Heart left ventricle (tissue), 16 donors: ENCODE data around the gene C20orf202. TPM values are rescaled to one million over a fixed set of nuclear protein-coding genes. Genes with fewer than 3 reads are reported as not detected.

Source experiments
- ATAC-seq, 4 donors: fragments of 200-7000 bp; cut with Tn5 transposase; one replicate each; pipeline ENCODE4 v1.9.1; 2020 to 2022; ENCODE audit warnings: moderate library complexity in 4 of 4, mild to moderate bottlenecking in 3 of 4, moderate number of reproducible peaks in 1 of 4
- DNase-seq, 5 donors: peaks; one replicate each; pipeline ENCODE4 v3.0.0-alpha.2; 2020
- H3K27ac ChIP-seq, 12 donors: fragments of 200-600 bp; sonication (generic) in 4 of 12; one replicate each; pipeline versions ENCODE4 v1.5.0 to v1.8.0; 2016 to 2022; ENCODE audit warnings: mild to moderate bottlenecking in 2 of 12
- H3K27me3 ChIP-seq, 9 donors: fragments of 200-600 bp; sonication (generic) in 2 of 9; one replicate each; pipeline versions ENCODE4 v1.5.1 to v1.8.0; 2016 to 2022; ENCODE audit warnings: mild to moderate bottlenecking in 3 of 9
- H3K36me3 ChIP-seq, 9 donors: fragments of 200-600 bp; sonication (generic) in 2 of 9; one replicate each; pipeline versions ENCODE4 v1.5.0 to v1.8.0; 2018 to 2022; ENCODE audit warnings: mild to moderate bottlenecking in 2 of 9
- H3K4me1 ChIP-seq, 12 donors: fragments of 200-600 bp; sonication (generic) in 4 of 12; one replicate each; pipeline versions ENCODE4 v1.5.0 to v1.8.0; 2016 to 2022; ENCODE audit warnings: mild to moderate bottlenecking in 3 of 12
- H3K4me3 ChIP-seq, 12 donors: fragments of 200-600 bp; sonication (generic) in 4 of 12; one replicate each; pipeline versions ENCODE4 v1.5.0 to v1.8.0; 2017 to 2022; ENCODE audit warnings: mild to moderate bottlenecking in 9 of 12, moderate library complexity in 4 of 12
- H3K9me3 ChIP-seq, 12 donors: fragments of 200-600 bp; sonication (generic) in 4 of 12; one replicate each; pipeline versions ENCODE4 v1.5.0 to v1.8.0; 2016 to 2022; ENCODE audit warnings: mild to moderate bottlenecking in 1 of 12
- CTCF ChIP-seq, 12 donors: fragments of 200-600 bp; sonication (generic) in 4 of 12; IDR thresholded peaks; one replicate each; pipeline versions ENCODE4 v1.5.0 to v1.8.0; 2018 to 2022; ENCODE audit warnings: antibody characterized with exemption in 12 of 12, mild to moderate bottlenecking in 5 of 12
- POLR2A ChIP-seq, 2 donors: fragments of 450-650 bp; IDR thresholded peaks; one replicate each; pipeline ENCODE4 v1.6.1; 2017; ENCODE audit warnings: antibody characterized with exemption in 2 of 2, mild to moderate bottlenecking in 2 of 2, moderate library complexity in 2 of 2
- WGBS, 4 donors: extraction: QIAGEN DNeasy Blood & Tissue Kit in 2 of 4; methylation state at CpG; one replicate each; pipeline versions ENCODE4 v1.1.5 to v1.1.7; 2013 to 2018; 5-methylcytosine and 5-hydroxymethylcytosine counted together
- intact Hi-C, 10 donors: fragments of 100-400 bp; cut with DNase I; formaldehyde crosslinking; loops; one replicate each; pipeline versions ENCODE4 v1.11.1 to v1.14.2; 2022
- polyA plus RNA-seq, 2 donors: library from polyadenylated mRNA; stranded (reverse); fragments of 200-250 nt; gene quantifications; one replicate each; pipeline ENCODE4 v1.2.3, GENCODE V29; 2013
- total RNA-seq, 9 donors: library from RNA; depleted of rRNA in 2 of 9; stranded (reverse); fragments of >200 nt in 2 of 9; fragmentation: NEBNext Ultra II Directional in 3 of 9; extraction: Animal tissue kit (Norgen Biotek cat#: 25700) in 3 of 9; gene quantifications; one replicate each; pipeline versions ENCODE4 v1.1.0 to v1.2.4, GENCODE V29; 2016 to 2023
- donor health status: ischemic (EF 13 %, LVEDD 7.1; RV severe dilation, severe dysfunction).
- donor health status: healthy with polysubstance abuse.
- donor health status: DM: no; HTN: yes; CAD: no.
- donor health status: DM: no; HTN: no; CAD: no.
- donor health status: ischemic (EF 25% LVEDD 6.9; RV normal size, moderate dysfunction).
- donor health status: ischemic (EF 25% LVEDD 5.7; RV mildly dilated, moderate dysfunction).
- donor health status: healthy.
- donor health status: DM: yes; HTN: yes; CAD: no.
- donor health status: ischemic (EF 35%, LVEDD 5.7; RV mildly dilated, moderate dysfunction).
- donor health status: nonischemic (EF 11% LVEDD 7.7; RV severe dilation, severe dysfunction).
- donor health status: DM: yes; HTN: yes; CAD: no.
- donor health status: PGD.
- donor health status: ischemic (EF 29% LVEDD 5.4; RV normal size, mild dysfunction).
- donor health status: nonischemic (EF 23%, LVEDD 6.1; RV moderate dilation, normal function).

The C20orf202 gene
- total and polyA plus RNA-seq, 11 donors = 0.21 to 0.47 (median 0.32) TPM; not detected in 1

- ATAC-seq (peak in 3 of 4 donors; percentile 6 to 36 (median 31)), DNase-seq (no peak)
- intact Hi-C loops = loop anchor here in 3 of 10 donors (10.0 kb wide), 2 partner anchors 221 to 371 kb away; no protein-coding TSS in a partner anchor
- peaks cover 0 to 38% (median 9%) of the 10 kb centered on the region in 9 donors for H3K27me3 ChIP-seq
- WGBS, 4 donors = 0 to 1% (median 0%) methylated on average over 25 to 54 of the region's 54 CpGs
- H3K36me3 ChIP-seq = peaks cover 0 to 3% (median 0%) of the 10 kb centered on the region in 9 donors
- no peaks in the 10 kb centered on the region for H3K9me3 ChIP-seq
- H3K4me3 ChIP-seq = peak overlapping the region; percentile 42 to 69 (median 58)
- peaks cover 0 to 31% (median 7%) of the 10 kb centered on the region in 12 donors for H3K4me1 ChIP-seq
- peak overlapping the region in 6 of 12 donors; percentile 46 to 66 (median 46) for H3K27ac ChIP-seq
- TF ChIP-seq CTCF (IDR thresholded peaks at IDR 0.05) (no peak), POLR2A (IDR thresholded peaks at IDR 0.05) (no peak)
Observed at GRCh38 chr20:1185316-1185741, 17.9 kb upstream of the C20orf202 start.

GRCh38 chr20:1185790-1186334, 17.4 kb upstream of the C20orf202 start:
- peak overlapping the region in 5 of 12 donors; percentile 46 to 66 (median 47) for H3K27ac ChIP-seq
- no peaks in the 10 kb centered on the region for H3K9me3 ChIP-seq
- H3K4me3 ChIP-seq = peak overlapping the region; percentile 42 to 69 (median 58)
- ATAC-seq = peak in 3 of 4 donors; percentile 54 to 72 (median 61)
- H3K36me3 ChIP-seq = peaks cover 0 to 1% (median 0%) of the 10 kb centered on the region in 9 donors
- H3K4me1 ChIP-seq = peaks cover 0 to 35% (median 8%) of the 10 kb centered on the region in 12 donors
- intact Hi-C loops = loop anchor here in 3 of 10 donors (10.0 kb wide), 2 partner anchors 221 to 371 kb away; no protein-coding TSS in a partner anchor
- H3K27me3 ChIP-seq = peaks cover 0 to 38% (median 9%) of the 10 kb centered on the region in 9 donors
- 9 to 14% (median 12%) methylated on average over 13 to 20 of the region's 20 CpGs for WGBS, 4 donors
- peak in 4 of 5 donors; percentile 38 to 55 (median 43) for DNase-seq
- TF ChIP-seq POLR2A (IDR thresholded peaks at IDR 0.05) (no peak), CTCF (IDR thresholded peaks at IDR 0.05) (peak; percentile 32 to 64 (median 46))

- WGBS, 4 donors = 78 to 83% (median 81%) methylated on average over 12 to 13 of the region's 13 CpGs
- ATAC-seq = no peak
- intact Hi-C loops = loop anchor here in 3 of 10 donors (10.0 kb wide), 2 partner anchors 222 to 372 kb away; no protein-coding TSS in a partner anchor
- DNase-seq = no peak
- Histone ChIP-seq H3K4me1 (peaks cover 0 to 35% (median 8%) of the 10 kb centered on the region in 12 donors), H3K4me3 (no peak overlapping the region), H3K27ac (peak overlapping the region in 6 of 12 donors; percentile 13 to 54 (median 36)), H3K9me3 (no peaks in the 10 kb centered on the region), H3K36me3 (no peaks in the 10 kb centered on the region), H3K27me3 (peaks cover 0 to 38% (median 9%) of the 10 kb centered on the region in 9 donors)
- TF ChIP-seq POLR2A (IDR thresholded peaks at IDR 0.05) (no peak), CTCF (IDR thresholded peaks at IDR 0.05) (no peak)
Observed at GRCh38 chr20:1186367-1186991, 16.8 kb upstream of the C20orf202 start.
